ENCODE measurements around the gene YPEL4.

- TF ChIP-seq CTCF (conservative IDR thresholded peaks at IDR 0.05; ENCODE audit: low read depth, low read length): no peak
- no peak for TF ChIP-seq EZH2phosphoT487 (IDR thresholded peaks at IDR 0.05; ENCODE audit: borderline replicate concordance, low read length)
Observed at GRCh38 chr11:57647372-57647771, 2.3 kb downstream of the YPEL4 start.
